Body of pancreas (tissue), 4 donors: ENCODE data around the gene OTUD3. TPM values are rescaled to one million over a fixed set of nuclear protein-coding genes. Genes with fewer than 3 reads are reported as not detected.
A peak's percentile ranks its signal among the peaks of the same experiment; 100 is the strongest.

Experiments
- ATAC-seq: fragments of 150-250 bp; one replicate; pipeline ENCODE4 v1.9.1; 2016
- DNase-seq, 4 donors: peaks; one replicate each; pipeline ENCODE4 v3.0.0-alpha.2; 2019
- H3K27ac ChIP-seq, 4 donors: fragments of 200-600 bp; sonication (generic); 1 replicate in 3 of 4; 2 replicates in 1 of 4; pipeline versions ENCODE4 v1.5.1 to v1.6.1; 2016 to 2019; ENCODE audit warnings: mild to moderate bottlenecking in 1 of 4, mixed read lengths in 1 of 4, moderate library complexity in 1 of 4
- H3K27me3 ChIP-seq, 2 donors: fragments of 200-600 bp; sonication (generic); one replicate each; pipeline ENCODE4 v1.6.0; 2016; ENCODE audit warnings: mild to moderate bottlenecking in 1 of 2
- H3K36me3 ChIP-seq, 2 donors: fragments of 200-600 bp; sonication (generic); replicated peaks in 1 of 2; 2 replicates each; pipeline ENCODE4 v1.5.1; 2016; ENCODE audit warnings: low read depth in 2 of 2; ENCODE audit not compliant: insufficient read depth in 1 of 2
- H3K4me1 ChIP-seq: fragments of 200-600 bp; sonication (generic); one replicate; pipeline ENCODE4 v1.6.0; 2016
- H3K4me3 ChIP-seq, 2 donors: fragments of 200-600 bp; sonication (generic); 1 replicate in 1 of 2; 2 replicates in 1 of 2; pipeline ENCODE4 v1.5.1; 2016 to 2019
- H3K9me3 ChIP-seq, 3 donors: fragments of 200-600 bp; sonication (generic); 1 replicate in 2 of 3; 2 replicates in 1 of 3; pipeline ENCODE4 v1.5.1; 2016
- CTCF ChIP-seq, 7 experiments: fragments of 450-650 bp in 4 of 7; fragments of 200-600 bp in 3 of 7; sonication (generic) in 3 of 7; IDR thresholded peaks; one replicate each; pipeline ENCODE4 v1.5.1; 2016 to 2019; ENCODE audit warnings: antibody characterized with exemption in 7 of 7
- POLR2A ChIP-seq, 3 donors: fragments of 450-650 bp; IDR thresholded peaks; one replicate each; pipeline ENCODE4 v1.6.1; 2016; ENCODE audit warnings: antibody characterized with exemption in 3 of 3, mild to moderate bottlenecking in 2 of 3
- WGBS, 2 donors: methylation state at CpG; one replicate each; pipeline ENCODE4 v1.1.5; 2017; 5-methylcytosine and 5-hydroxymethylcytosine counted together
- intact Hi-C: fragments of 100-400 bp; cut with DNase I; formaldehyde crosslinking; loops from one replicate; pipeline ENCODE4 v1.15.1; 2023
- total RNA-seq, 2 donors: library from RNA; depleted of rRNA; stranded (reverse); fragments of >200 nt; gene quantifications; one replicate each; pipeline ENCODE4 v1.1.0, GENCODE V29; 2016

Gene OTUD3
- 1 to 10 TPM; 3.6 to 4.9 TPM for total RNA-seq

- TF ChIP-seq POLR2A (IDR thresholded peaks at IDR 0.05) (peak; percentile 56 to 82 (median 82)), CTCF (IDR thresholded peaks at IDR 0.05) (peak; percentile 82 to 98 (median 97))
- Histone ChIP-seq H3K4me1 (peaks cover 18% of the 10 kb centered on the region), H3K36me3 (no peaks in the 10 kb centered on the region), H3K27me3 (no peaks in the 10 kb centered on the region), H3K9me3 (no peaks in the 10 kb centered on the region), H3K4me3 (peak within 1 kb of the TSS; percentile 70 to 80), H3K27ac (peak within 1 kb of the TSS; percentile 65 to 94 (median 89))
- ATAC-seq (peak; percentile 98), DNase-seq (peak; percentile 94 to 97 (median 96))
- intact Hi-C loops = no loop called here
- WGBS, 2 donors = 0% methylated on average over 17 to 76 of the region's 97 CpGs
Observed at GRCh38 chr1:19882111-19883071, at the start of gene OTUD3. Gene OTUD3 (plus strand): TSS chr1:19882395. CDS start chr1:19882514, 119 bp downstream.

GRCh38 chr1:19835578-19835977 lies 46.6 kb upstream of the OTUD3 start:
- Histone ChIP-seq H3K27me3 (no peaks in the 10 kb centered on the region), H3K4me3 (no peak overlapping the region), H3K4me1 (no peaks in the 10 kb centered on the region), H3K9me3 (no peaks in the 10 kb centered on the region), H3K36me3 (no peaks in the 10 kb centered on the region), H3K27ac (no peak overlapping the region)
- WGBS, 2 donors = 81 to 91% methylated on average over 4 of the region's 4 CpGs
- TF ChIP-seq CTCF (IDR thresholded peaks at IDR 0.05) = no peak
- TF ChIP-seq POLR2A (IDR thresholded peaks at IDR 0.05) = no peak
- DNase-seq = no peak
- intact Hi-C loops = no loop called here
- no peak for ATAC-seq

GRCh38 chr1:19837866-19838265 lies 44.3 kb upstream of the OTUD3 start:
- WGBS, 2 donors = 77 to 82% methylated on average over 2 of the region's 2 CpGs

GRCh38 chr1:19840228-19840627 lies 42.0 kb upstream of the OTUD3 start:
- H3K27ac ChIP-seq = no peak overlapping the region
- intact Hi-C loops = no loop called here
- no peak for TF ChIP-seq CTCF (IDR thresholded peaks at IDR 0.05)
- TF ChIP-seq POLR2A (IDR thresholded peaks at IDR 0.05) = no peak
- no peaks in the 10 kb centered on the region for H3K27me3 ChIP-seq
- no peak for ATAC-seq
- H3K4me3 ChIP-seq = no peak overlapping the region
- H3K9me3 ChIP-seq = no peaks in the 10 kb centered on the region
- no peak for DNase-seq
- H3K36me3 ChIP-seq = no peaks in the 10 kb centered on the region
- H3K4me1 ChIP-seq = no peaks in the 10 kb centered on the region

More at GRCh38 chr1:19837866-19838265, 44.3 kb upstream of the OTUD3 start:
- intact Hi-C loops = no loop called here
- Histone ChIP-seq H3K27ac (no peak overlapping the region), H3K9me3 (no peaks in the 10 kb centered on the region), H3K36me3 (no peaks in the 10 kb centered on the region), H3K27me3 (no peaks in the 10 kb centered on the region), H3K4me3 (no peak overlapping the region), H3K4me1 (no peaks in the 10 kb centered on the region)
- no peak for TF ChIP-seq CTCF (IDR thresholded peaks at IDR 0.05)
- TF ChIP-seq POLR2A (IDR thresholded peaks at IDR 0.05) = no peak
- ATAC-seq (no peak), DNase-seq (no peak)
